HG03175 (cell line): ENCODE results near the gene EOLA2.
"Not testable (repeated sequence)": the region's sequence is repeated elsewhere in the genome, so short reads cannot be mapped to it uniquely, and the experiment has no call there.

Source experiments
- ATAC-seq: cut with Tn5 transposase; IDR thresholded peaks from one replicate; pipeline ENCODE4 v1.9.1; 2021; ENCODE audit warnings: mild to moderate bottlenecking, moderate library complexity; ENCODE audit not compliant: unreplicated experiment

Gene EOLA2

GRCh38 chrX:149938427-149938880 lies at the start of gene EOLA2:
TSS of gene EOLA2 (minus strand) at chrX:149938491. CDS start at chrX:149933874, 4,617 bp downstream.
- ATAC-seq = peak; percentile 76

- ATAC-seq = peak; percentile 88
These were observed 49.3 kb upstream of the EOLA2 start for GRCh38 chrX:149987613-149988012.

GRCh38 chrX:149984411-149984810 lies 46.1 kb upstream of the EOLA2 start:
- ATAC-seq = no peak

- no peak for ATAC-seq
These were observed 44.0 kb upstream of the EOLA2 start for GRCh38 chrX:149982310-149982709.

GRCh38 chrX:149979126-149979644 lies 40.9 kb upstream of the EOLA2 start:
- ATAC-seq = no peak

GRCh38 chrX:149962859-149963757 lies 24.8 kb upstream of the EOLA2 start:
- ATAC-seq = peak; percentile 74

GRCh38 chrX:149962010-149962409 lies 23.7 kb upstream of the EOLA2 start:
- no peak for ATAC-seq

- no peak for ATAC-seq
These were observed 23.3 kb upstream of the EOLA2 start for GRCh38 chrX:149961572-149961971.

- ATAC-seq = no peak
These were observed 12.4 kb upstream of the EOLA2 start for GRCh38 chrX:149950681-149951080.

- ATAC-seq = no peak
These were observed 11.6 kb upstream of the EOLA2 start for GRCh38 chrX:149949743-149950436.

GRCh38 chrX:149948016-149948415 lies 9.7 kb upstream of the EOLA2 start:
- ATAC-seq = no peak

GRCh38 chrX:149946932-149947331 lies 8.6 kb upstream of the EOLA2 start:
- not testable (repeated sequence) for ATAC-seq

- not testable (repeated sequence) for ATAC-seq
These were observed 7.5 kb upstream of the EOLA2 start for GRCh38 chrX:149945820-149946219.

GRCh38 chrX:149945087-149945670 lies 6.9 kb upstream of the EOLA2 start:
- ATAC-seq = not testable (repeated sequence)

- ATAC-seq = not testable (repeated sequence)
These were observed 2.4 kb upstream of the EOLA2 start for GRCh38 chrX:149940674-149941024.

GRCh38 chrX:149939905-149940673 lies 1.8 kb upstream of the EOLA2 start:
- ATAC-seq = peak; percentile 44

GRCh38 chrX:149939655-149939904 lies 1.3 kb upstream of the EOLA2 start:
- ATAC-seq = peak; percentile 8

- ATAC-seq = no peak
These were observed 777 bp upstream of the EOLA2 start for GRCh38 chrX:149938881-149939654.

GRCh38 chrX:149937871-149938426 lies 342 bp downstream of the EOLA2 start:
- no peak for ATAC-seq

GRCh38 chrX:149937328-149937727 lies 963 bp downstream of the EOLA2 start:
- ATAC-seq = not testable (repeated sequence)
